ENCODE data around the gene ZNF777. TPM values are rescaled to one million over a fixed set of nuclear protein-coding genes. Genes with fewer than 3 reads are reported as not detected.
"Not testable (repeated sequence)": the region's sequence is repeated elsewhere in the genome, so short reads cannot be mapped to it uniquely, and the experiment has no call there.

Gene ZNF777
- total and polyA plus RNA-seq, 2 experiments from 2014 or later, result 5.6 to 14.8 TPM

DNA sequence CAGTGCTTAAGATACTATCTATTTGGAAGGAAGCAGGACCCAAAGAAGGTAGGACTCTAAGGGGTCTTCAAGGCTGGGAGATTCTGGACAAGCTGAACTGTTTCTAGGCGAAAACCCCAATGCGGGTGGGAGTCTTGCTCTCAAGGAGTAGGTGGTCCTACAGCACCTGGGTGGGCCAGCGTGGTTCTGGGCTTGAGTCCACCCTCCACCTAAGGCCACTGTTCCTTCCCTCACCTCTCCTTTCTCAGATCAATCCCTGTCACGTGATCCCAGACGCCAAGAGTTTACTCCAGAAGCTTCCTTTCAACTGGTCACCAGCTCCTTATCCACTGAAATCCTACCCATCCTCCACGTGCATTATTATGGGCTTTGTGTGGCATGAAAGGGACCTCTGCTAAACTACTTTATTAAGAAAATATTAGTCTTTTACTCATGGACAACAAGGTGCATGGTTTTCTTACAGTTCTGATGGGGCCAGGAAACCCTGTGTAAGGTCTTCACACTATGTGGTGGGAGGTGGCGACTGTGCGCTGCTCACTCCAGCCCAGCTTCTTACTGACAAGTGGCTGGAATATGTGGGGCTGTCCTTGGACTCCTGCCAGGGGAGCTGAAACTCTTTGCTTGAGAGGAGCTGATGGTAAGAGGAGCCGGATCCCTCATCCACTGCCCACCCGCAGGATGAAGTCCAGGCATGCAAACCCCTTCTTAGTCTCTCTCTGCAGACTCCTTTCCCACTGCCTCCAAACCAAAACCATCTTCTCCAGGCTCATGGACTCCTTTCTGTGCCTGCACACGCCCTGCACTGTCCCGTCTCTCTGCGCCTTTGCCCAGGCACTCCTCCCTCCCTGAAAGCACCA is 35.2 kb upstream of the ZNF777 start:
- WGBS (ENCODE audit: low lambda C conversion rate, missing lambda C conversion rate), result 48% methylated on average over 13 of the region's 13 CpGs

DNA sequence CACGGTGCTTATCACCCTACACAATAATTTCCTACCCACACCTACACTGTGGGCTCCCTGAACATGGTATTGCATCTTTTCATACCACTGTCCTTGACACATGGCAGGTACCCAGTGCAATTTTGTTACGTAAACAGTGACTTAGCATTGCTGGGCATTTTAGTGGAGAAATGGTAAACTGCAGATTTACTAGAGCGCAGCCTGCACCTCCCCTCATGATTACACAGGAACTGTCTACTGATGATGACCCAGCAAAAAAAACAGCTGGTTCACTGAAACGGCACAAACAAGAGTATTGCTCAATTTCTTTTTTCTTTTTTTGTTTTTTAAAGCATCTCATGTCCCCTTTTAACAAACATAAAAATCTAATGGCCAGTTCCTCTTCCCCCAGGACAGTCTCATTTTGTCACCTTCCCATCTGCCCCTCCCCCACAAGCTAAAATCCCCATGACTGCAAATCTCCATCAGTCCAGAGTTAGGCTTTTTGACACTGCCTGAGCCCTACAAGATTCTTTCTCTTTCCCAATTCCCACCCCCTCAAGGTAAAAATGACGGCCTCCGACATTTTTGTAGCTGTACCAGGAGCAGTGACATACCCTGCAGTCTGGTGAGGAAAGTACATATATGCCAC is 34.0 kb upstream of the ZNF777 start:
- Histone ChIP-seq H3K27ac (no peak overlapping the region), H3K9me3 (ENCODE audit: low read depth) (no peaks in the 10 kb centered on the region), H3K4me3 (no peak overlapping the region), H3K4me1 (ENCODE audit: insufficient read depth) (peaks cover 13% of the 10 kb centered on the region), H2AFZ (no peak overlapping the region), H4K20me1 (ENCODE audit: insufficient read depth, poor library complexity, severe bottlenecking) (peaks cover 17% of the 10 kb centered on the region), H3K79me2 (peaks cover 26% of the 10 kb centered on the region), H3K4me2 (peak overlapping the region; percentile 99), H3K9me2 (replicated peaks; ENCODE audit: insufficient read depth) (no peaks in the 10 kb centered on the region), H3K27me3 (peaks cover 4% of the 10 kb centered on the region), H3K36me3 (replicated peaks; ENCODE audit: insufficient read depth, low read depth) (no peaks in the 10 kb centered on the region)
- WGBS (ENCODE audit: low lambda C conversion rate, missing lambda C conversion rate), result 90% methylated on average over 6 of the region's 6 CpGs
- DNase-seq (ENCODE audit: low spot score), result no peak
- no peak for TF ChIP-seq EZH2 (IDR thresholded peaks at IDR 0.05; ENCODE audit: borderline replicate concordance)
- TF ChIP-seq, protein P1, sequence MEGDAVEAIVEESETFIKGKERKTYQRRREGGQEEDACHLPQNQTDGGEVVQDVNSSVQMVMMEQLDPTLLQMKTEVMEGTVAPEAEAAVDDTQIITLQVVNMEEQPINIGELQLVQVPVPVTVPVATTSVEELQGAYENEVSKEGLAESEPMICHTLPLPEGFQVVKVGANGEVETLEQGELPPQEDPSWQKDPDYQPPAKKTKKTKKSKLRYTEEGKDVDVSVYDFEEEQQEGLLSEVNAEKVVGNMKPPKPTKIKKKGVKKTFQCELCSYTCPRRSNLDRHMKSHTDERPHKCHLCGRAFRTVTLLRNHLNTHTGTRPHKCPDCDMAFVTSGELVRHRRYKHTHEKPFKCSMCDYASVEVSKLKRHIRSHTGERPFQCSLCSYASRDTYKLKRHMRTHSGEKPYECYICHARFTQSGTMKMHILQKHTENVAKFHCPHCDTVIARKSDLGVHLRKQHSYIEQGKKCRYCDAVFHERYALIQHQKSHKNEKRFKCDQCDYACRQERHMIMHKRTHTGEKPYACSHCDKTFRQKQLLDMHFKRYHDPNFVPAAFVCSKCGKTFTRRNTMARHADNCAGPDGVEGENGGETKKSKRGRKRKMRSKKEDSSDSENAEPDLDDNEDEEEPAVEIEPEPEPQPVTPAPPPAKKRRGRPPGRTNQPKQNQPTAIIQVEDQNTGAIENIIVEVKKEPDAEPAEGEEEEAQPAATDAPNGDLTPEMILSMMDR (IDR thresholded peaks at IDR 0.05; ENCODE audit: poor library complexity), result no peak
- no peak for TF ChIP-seq EZH2phosphoT487 (IDR thresholded peaks at IDR 0.05; ENCODE audit: low read depth, severe bottlenecking, unreplicated experiment)

More for the DNA sequence above, 35.2 kb upstream of the ZNF777 start:
- Histone ChIP-seq H3K27ac (peak overlapping the region; percentile 88), H3K9me3 (ENCODE audit: low read depth) (no peaks in the 10 kb centered on the region), H3K4me1 (ENCODE audit: insufficient read depth) (peaks cover 13% of the 10 kb centered on the region), H4K20me1 (ENCODE audit: insufficient read depth, poor library complexity, severe bottlenecking) (peaks cover 17% of the 10 kb centered on the region), H3K4me2 (peak overlapping the region; percentile 99), H3K27me3 (peaks cover 4% of the 10 kb centered on the region), H3K4me3 (peak overlapping the region; percentile 96), H3K79me2 (peaks cover 26% of the 10 kb centered on the region), H3K36me3 (replicated peaks; ENCODE audit: insufficient read depth, low read depth) (no peaks in the 10 kb centered on the region), H2AFZ (no peak overlapping the region), H3K9me2 (replicated peaks; ENCODE audit: insufficient read depth) (no peaks in the 10 kb centered on the region)
- TF ChIP-seq, protein P1 (IDR thresholded peaks at IDR 0.05; ENCODE audit: poor library complexity), result no peak
- TF ChIP-seq EZH2 (IDR thresholded peaks at IDR 0.05; ENCODE audit: borderline replicate concordance), result no peak
- no peak for TF ChIP-seq EZH2phosphoT487 (IDR thresholded peaks at IDR 0.05; ENCODE audit: low read depth, severe bottlenecking, unreplicated experiment)
- peak; percentile 76 for DNase-seq (ENCODE audit: low spot score)

DNA sequence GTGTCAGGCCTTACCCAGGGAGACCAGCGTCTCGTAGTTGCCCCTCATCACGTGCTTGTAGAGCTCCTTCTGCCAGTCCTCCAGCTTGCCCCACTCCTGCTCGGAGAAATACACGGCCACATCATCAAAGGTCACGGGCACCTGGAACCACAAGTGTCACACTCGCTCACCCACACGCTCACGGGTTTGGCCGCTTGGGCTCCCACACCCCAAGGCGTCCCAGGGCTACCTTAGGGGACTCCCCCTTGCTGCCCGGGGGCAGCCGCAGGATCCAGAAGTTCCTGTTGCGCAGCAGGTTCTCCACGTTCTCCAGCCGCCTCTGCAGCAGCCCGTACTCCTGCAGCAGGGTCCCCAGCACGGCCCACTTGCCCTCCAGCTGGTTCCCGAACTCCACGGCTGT is 33.1 kb upstream of the ZNF777 start:
- H4K20me1 ChIP-seq (ENCODE audit: insufficient read depth, poor library complexity, severe bottlenecking), result peaks cover 17% of the 10 kb centered on the region
- not testable (repeated sequence) for H2AFZ ChIP-seq; H3K4me2 ChIP-seq; H3K27me3 ChIP-seq; H3K9me3 ChIP-seq (ENCODE audit: low read depth); H3K27ac ChIP-seq; H3K9me2 ChIP-seq (replicated peaks; ENCODE audit: insufficient read depth); H3K4me3 ChIP-seq; H3K36me3 ChIP-seq (replicated peaks; ENCODE audit: insufficient read depth, low read depth); DNase-seq (ENCODE audit: low spot score)
- peaks cover 26% of the 10 kb centered on the region for H3K79me2 ChIP-seq
- peaks cover 13% of the 10 kb centered on the region for H3K4me1 ChIP-seq (ENCODE audit: insufficient read depth)
- 98% methylated on average over 19 of the region's 20 CpGs for WGBS (ENCODE audit: low lambda C conversion rate, missing lambda C conversion rate)

DNA sequence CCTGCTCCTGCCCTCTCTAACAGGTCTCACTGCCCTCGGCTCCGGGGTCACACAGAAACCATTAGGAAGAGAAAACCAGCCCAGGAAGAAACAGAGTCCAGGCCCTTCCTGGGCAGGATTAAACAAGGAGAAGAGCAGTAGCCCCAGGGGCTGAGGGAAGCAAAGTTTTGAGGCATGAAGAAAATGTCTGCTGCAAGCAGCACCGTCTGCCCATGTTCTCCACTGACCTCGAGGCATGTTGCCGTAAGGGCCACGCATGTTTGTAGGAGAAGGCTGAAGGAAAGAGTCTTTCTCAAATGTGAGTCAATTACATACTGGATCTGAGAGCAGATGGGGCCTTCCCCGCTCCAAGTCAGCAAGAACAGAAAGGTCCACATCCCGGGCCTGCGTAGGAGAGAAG is 32.5 kb upstream of the ZNF777 start:
- H3K4me2 ChIP-seq, result no peak overlapping the region
- no peak overlapping the region for H3K27ac ChIP-seq
- no peak for DNase-seq (ENCODE audit: low spot score)
- H3K4me3 ChIP-seq, result no peak overlapping the region
- H3K9me3 ChIP-seq (ENCODE audit: low read depth), result no peaks in the 10 kb centered on the region
- H3K27me3 ChIP-seq, result no peaks in the 10 kb centered on the region
- no peaks in the 10 kb centered on the region for H3K9me2 ChIP-seq (replicated peaks; ENCODE audit: insufficient read depth)
- H3K4me1 ChIP-seq (ENCODE audit: insufficient read depth), result peaks cover 13% of the 10 kb centered on the region
- no peaks in the 10 kb centered on the region for H3K36me3 ChIP-seq (replicated peaks; ENCODE audit: insufficient read depth, low read depth)
- peaks cover 26% of the 10 kb centered on the region for H3K79me2 ChIP-seq
- WGBS (ENCODE audit: low lambda C conversion rate, missing lambda C conversion rate), result 94% methylated on average over 9 of the region's 9 CpGs
- TF ChIP-seq EZH2 (IDR thresholded peaks at IDR 0.05; ENCODE audit: borderline replicate concordance) (no peak), EZH2phosphoT487 (IDR thresholded peaks at IDR 0.05; ENCODE audit: low read depth, severe bottlenecking, unreplicated experiment) (no peak)
- TF ChIP-seq, protein P1 (IDR thresholded peaks at IDR 0.05; ENCODE audit: poor library complexity), result no peak
- H4K20me1 ChIP-seq (ENCODE audit: insufficient read depth, poor library complexity, severe bottlenecking), result peaks cover 17% of the 10 kb centered on the region
- H2AFZ ChIP-seq, result no peak overlapping the region
